ENCODE data around the gene ONECUT1.

The ONECUT1 gene

DNA sequence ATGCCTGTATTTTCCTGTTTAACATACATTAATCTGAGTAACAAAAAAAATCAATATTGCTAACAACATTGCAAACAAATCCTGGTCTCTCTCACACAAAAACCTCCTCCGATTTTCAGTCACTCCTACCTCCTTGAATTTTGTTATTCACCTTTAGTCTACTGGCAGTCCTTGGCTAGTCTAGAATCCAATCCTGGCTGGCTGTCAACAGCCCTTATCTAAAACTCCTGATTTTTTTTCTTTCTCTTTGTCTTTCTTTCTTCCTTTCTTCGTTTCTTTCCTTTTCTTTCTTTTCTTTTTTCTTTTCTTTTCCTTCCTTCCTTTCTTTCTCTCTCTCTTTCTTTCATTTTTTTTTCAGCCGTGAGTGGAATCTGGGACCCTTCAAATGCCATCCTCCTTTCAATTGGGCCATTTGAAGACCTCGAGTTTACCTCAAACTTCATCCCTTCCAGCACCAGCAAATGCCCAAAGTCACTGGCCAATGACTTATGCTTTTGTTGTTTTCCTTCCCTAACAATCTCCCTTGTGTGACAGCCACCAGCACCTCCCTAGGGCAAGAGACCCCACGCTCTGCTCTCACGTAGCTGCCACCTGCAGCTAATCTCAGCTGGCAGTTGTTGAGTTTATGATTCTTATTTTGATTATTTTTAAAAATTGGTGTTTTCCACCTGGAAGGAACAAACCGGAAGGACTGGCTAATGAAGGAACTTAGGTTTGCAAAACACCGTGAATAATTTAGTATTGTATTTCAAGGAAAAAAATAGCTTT lies 6.8 kb upstream of the ONECUT1 start:
- DNase-seq, result no peak

DNA sequence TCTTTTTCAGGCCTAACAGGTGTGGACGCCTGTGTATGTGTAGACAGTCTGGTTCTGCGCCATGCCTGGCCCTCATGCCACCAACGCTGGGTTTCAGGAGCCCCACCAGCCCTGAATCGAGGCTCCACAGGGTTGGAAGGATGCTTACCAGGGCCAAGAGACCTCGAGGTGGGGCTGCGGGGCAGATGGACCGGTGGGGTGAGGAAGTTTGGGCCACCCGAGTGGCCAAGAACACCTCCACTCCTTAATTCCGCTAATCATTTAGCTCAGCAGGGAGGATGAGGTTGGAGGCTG lies 6.0 kb upstream of the ONECUT1 start:
- DNase-seq, result no peak

DNA sequence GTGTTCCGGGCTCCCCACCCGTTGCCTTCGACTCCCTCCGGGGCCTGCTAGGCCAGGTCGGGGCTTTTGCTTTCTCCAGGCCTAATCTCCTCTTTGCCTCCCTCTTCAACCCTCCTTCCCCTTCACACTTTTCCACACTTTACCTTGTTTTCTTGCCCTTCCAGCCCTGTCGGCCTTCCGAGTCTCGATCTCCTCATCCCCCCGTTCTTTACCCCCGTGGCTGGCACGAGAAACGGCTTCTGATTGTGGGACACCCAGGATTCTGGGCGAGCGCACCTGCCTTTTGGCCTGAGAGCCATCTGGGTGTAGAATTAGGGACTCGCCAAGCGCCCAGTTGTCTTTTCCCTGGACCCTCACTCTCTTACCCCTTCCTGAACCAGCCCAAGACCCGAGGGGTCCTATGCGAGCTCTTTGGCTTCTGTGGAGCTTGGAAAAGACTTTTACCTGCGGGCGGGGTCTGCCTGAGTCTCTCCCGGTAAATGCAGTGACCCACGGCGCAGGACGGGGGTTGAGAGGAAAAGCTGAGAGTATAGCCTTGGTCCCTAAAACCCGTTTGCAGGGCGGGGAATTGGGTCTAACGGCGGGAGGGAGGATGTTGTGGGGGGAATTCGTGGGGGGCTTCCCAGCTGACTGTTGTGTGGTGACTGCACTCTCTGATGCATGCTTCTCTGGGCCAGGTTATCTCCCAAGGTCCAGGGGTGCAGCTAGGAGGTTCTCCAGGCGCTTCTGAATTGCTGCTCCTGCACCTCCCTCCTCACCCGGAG lies 5.5 kb upstream of the ONECUT1 start:
- DNase-seq, result no peak

DNA sequence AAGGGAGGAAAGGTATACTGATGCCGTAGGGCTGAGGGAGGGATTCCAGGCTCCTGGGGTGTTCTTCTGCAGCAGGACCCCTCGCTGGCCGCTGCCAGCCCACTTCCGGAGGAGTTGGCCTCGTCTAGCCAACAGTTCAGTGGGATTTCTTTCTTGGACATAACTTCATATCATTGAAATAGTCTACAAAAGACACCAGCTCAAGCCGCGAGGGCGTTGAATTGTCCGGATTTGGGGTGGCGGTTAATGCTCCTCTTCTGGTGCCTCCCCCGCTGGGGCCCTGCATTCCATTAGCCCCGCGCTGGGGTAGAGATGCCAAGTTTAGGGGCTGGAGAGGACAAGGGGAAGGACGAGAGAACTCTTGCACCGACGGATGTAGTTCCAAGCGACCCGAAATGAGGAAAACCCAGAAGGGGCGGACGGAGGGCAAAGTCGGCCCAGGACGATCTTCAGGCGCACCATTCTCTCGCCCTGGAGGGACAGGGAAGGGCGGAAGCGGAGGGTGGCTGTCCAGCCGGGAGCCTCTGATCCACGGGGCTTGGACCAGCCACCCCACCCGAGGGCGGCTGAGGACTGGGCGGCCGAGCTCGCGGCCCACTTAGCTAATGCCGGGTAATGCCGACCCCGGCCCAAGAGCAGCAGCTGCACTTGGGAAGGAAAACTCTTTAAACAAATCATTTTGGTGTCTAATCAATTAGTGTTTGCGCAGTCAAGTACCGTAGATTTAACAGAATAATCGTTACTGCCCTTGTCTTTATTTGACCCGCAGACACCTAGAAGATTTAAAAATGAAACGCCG lies 4.7 kb upstream of the ONECUT1 start:
- DNase-seq, result no peak

DNA sequence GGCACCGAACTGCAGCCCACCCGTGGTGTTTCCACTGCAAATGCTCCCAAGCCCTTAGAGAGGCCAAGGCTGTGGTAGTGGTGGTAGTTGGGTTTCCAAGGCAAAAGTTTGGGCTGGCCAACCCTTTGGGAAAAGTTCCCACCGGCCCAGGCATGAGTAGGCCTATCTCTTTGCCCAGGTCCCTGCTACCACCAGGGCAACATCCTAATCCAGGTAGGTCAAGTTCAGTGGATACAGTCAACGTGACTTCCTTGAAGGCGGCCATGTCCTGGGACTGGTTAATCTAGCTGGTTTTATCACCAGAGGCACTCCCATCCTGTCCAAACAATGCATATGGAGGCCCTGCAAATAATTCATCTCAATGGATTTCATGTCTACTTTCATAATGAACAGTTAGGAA lies 1.6 kb upstream of the ONECUT1 start:
- DNase-seq, result no peak

DNA sequence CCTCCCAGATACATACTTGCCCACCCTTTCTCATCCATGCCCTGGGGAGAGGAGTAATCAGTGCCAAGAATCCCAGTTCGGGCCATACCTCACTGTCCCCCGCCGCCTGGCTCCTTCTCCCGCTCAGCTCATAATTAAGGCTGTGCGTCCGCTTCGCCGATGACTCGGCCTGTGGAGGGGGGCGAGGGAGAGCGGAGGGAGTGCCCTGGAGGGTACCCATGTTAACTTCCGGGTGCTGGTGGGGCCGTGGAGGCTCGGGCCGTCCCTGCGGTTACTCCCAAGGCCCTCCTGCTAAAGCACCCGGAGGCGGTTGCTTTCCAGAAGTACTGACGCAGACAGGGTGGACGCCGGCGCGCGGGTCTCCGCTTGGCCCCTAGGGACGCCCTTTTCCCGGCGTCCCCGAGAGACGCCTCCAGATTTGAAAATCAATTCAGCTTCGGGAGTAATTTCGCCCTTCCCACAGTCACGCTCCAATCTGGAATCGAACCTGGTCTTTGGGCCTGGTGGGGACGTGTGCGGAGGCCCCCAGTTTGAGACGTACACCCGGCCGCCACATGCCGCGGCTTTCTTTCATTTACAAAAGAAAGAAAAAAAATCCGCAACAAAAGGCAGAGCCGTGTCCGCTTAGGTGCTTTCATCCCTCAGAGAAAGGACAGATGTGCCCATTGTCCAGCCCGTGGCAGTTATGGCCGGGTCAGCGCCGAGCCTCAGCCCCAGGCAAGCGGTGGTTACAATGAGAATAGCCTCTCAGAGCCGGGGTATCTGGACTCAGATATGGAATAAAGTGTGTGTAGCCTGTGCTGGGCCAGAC lies 1.0 kb upstream of the ONECUT1 start:
- DNase-seq, result no peak

DNA sequence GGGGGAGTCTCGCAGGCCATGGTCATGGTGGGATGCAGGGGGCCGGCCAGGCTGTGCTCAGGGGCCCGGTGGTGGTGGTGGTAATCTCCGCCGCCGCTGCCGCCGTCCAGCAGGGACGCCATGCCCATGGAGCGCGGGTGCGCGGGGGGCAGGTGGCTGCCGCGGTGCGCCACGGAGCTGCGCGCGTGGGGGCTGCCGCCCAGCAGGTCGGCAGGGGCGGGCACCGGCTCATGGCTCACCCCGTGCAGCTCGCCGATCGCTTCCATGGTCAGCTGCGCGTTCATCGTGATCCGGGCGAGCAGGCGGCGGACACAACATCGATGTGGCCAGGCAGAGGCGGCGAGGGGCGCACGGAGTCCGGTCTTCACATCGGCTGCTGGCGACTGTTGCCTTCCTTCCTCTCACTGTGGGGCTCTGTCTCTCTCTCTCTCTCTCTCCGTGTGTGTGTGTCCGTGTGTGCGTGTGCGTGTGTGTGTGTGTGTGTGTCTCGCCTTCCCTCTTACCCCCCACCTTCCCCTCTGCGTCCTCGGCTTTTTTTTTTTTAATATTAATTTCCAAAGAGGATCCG lies 451 bp downstream of the ONECUT1 start:
- DNase-seq, result peak; percentile 4

DNA sequence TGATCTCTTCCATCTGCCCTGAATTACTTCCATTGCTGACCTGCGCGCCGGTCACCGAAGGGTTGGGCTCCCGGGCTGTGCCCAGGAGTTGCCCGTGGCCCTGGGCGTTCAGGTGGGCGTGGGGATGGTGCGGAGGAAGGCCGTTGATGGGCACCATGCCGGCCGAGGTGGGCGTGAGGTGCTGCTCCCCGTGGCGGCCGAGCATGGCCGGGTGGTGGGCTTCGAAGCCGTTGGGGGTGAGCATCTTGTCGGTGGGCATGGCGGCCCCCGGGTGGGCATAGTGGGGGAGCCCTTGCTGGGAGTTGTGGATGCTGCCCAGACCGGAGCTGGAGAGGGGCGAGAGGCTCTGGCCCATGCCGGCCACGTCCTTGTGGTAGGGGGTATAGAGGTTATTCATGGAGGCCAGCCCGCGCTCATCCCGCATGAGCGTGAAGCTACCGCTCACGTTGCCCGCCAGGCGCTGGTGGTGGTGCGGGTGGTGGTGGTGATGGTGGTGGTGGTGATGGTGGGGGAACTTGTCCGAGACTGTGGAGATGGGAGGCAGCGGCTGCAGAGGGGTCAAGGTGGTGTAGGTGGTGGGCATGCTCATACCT lies 1.0 kb downstream of the ONECUT1 start:
- DNase-seq, result no peak

DNA sequence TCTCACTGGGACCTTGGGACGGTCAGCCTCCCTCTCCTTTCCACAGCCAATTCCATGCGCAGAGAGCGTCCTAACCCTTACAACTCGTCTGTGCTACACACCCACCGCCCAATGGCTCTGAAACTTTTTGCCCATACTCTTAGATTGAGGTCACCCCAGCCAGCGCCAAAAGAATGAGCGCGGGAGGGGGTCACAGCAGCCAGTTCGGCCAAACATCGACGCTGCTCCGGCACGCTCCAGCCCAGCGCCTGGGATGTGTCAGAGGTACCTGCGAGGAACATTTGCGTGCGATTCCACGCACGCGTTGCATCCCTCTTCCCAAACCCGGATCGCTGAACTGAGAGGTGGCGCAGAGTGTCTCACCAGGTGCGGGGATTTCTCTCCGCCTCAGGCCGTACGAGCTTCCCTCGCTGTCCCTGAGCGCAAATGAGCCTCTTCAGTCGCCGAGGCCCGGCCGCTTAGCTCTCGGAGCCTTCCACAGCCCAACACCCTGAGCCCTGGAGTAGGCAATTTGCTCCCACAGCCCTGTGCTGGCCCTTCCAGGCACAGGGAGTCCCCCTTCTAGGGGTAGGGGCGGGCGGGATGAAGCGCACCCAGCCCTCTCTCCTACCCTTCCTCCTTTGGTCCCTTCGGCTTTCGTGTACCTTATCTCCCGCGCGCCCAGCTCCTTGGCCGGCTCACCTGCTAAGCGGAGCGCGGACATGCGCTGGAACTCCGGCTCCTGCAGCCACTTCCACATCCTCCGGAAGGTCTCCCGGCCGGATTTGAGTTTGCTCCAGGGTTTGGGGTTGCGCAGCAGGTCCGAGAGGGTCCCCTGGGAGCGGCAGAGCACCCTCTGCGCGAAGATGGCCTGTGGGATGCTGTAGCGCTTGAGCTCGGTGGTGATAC lies 1.8 kb downstream of the ONECUT1 start:
- DNase-seq, result no peak

DNA sequence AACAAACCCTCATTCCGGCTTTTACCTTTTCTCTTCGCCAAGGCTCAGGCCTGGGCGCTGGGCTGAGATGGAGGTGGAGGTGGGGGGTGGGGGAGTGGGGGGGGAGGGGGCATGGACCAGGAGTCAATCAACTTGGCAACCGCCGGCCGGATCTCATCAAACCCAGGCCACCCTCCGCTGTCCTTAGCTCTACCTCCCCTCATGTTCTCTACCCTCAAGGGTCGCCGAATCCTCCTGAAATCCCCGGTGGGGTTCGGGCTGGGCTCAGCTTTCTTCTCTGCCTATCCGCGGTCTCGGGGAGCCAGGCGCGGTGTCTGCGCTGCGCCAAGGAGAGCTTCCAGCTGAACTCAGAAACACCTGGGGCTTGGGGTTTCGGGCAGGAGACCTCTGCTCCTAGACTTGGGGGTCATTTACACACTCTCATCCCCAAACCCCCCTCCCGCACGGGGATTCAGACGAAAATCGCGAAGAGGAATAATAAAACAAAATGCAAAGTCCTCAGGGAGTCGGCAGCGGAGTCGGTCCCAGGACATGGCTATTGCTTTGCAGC lies 2.5 kb downstream of the ONECUT1 start:
- no peak for DNase-seq

DNA sequence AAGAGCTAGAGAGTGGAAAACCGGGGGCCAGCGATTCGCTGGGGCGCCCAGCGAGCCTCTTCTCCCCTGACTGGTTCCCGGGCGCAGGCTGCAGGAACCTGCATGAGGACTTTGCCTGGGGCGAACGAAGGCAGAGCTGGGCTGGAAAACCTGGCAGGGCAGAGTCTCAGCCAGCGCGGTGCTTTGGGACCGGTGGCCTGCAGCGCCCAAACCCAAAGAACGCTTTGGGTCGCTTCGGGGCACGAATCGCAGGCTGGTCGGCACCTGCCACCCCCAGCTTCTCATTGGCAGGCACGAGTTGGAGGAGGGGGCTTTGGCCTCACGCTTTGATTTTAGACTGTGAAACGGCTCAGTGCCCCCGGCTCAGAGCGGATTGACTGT lies 3.0 kb downstream of the ONECUT1 start:
- no peak for DNase-seq

DNA sequence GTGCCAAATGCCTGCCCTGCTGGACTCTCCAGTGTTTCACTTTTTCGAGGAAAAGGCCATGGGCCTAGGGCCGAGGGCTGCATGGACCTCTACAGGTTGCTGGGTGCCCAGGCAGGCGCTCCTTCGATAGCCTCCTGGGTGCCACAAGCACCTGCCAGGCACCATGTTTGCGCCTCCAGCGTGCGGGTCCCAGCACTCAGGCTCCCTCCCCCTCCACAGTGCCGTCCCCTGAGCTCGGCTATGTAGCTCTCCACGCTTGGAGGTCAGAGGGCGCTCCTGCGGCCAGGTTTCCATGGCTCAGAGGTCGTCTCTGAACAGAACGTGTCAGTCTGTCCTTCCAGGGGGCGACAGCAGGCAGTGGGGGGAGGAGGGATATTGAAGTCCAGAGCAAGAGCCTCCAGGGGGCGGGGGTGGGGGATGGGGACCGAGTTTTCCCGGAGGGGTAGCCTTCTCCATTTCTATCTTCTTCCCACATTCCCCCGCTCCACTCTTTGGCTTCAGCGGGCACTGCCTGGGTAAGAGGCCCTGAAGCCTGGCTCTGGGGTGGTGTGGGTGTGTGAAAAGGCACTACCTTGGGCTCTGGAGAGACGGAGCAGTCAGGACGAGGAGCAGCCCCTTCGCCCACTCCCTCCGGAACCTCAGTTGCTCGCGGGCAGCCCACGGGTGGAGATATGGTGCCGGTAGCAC lies 3.6 kb downstream of the ONECUT1 start:
- no peak for DNase-seq

DNA sequence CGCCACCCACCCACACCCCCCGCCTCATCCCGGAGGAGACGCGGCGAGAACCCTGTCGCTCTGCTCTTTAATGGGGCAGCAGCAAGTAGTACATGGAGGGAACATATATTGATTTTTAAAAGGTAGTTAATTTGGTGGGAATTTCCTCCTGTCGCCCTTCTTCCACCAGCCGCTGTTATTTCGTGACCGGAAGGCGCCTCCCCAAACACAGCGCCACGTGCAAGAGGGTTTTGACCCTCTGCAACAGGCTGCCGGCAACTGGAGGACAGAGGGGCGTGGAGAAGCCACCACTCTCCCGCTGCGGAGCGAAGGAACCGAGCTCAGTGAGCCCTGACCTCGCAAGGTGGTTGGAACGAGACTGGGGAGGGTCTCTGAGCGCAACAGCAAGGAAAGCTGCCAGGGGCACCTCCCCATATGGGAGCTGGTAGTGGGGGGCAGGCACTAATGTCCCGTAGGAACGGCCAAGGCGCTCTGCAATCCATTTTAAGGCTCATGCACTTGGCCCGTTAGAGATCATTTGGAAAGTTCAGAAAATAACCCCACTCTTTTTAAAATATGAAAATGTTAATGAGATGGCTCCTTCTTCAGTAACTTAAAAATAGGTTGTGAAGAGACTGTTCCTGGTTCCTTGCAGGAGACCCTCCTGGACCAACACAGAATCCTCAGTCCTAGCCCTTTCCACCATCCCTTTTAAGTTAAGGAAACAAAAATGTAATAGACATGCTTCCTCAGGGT lies 4.3 kb downstream of the ONECUT1 start:
- no peak for DNase-seq

DNA sequence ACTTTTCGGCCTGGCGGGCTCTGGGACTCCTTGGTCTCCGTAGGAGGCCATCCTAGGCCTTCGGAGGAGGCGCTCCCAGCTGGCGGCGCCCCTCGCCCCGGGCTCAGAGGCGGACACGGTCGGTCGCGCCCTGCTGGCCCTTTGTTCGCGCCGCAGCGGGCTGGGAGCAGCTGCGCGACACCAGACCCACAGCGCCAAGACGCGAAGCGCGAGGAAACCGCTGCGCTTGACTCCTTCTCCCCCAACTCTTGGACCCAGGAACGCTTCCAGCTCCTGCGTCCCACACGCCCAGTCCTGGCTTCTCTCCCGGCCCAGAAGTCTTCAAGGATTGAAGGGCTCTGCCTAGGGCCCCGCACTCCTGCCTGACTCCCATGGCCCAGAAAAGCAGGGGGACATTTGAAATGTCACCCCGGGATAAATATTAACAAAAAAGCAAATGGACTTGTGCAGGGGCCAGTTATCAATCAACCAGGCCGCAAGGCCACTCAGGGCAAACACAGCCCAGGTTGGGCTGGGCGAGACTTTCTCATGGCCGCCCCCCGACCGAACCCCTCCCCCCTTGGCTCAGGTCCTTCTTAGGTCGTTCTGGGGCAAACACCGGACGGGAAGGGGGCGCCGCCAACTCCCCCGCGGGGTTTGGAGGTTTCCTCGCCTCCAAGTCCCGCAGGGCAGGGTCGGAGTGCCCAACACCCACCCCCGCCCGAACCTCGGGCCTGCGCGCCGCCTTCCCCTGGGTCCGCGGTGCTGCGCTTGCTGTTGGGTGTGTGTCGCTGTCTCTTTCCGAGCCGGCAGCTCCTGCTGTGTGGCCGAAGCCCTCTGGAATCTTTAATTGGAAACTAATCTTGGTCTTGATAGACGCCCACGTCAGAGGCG lies 5.1 kb downstream of the ONECUT1 start:
- DNase-seq, result no peak

DNA sequence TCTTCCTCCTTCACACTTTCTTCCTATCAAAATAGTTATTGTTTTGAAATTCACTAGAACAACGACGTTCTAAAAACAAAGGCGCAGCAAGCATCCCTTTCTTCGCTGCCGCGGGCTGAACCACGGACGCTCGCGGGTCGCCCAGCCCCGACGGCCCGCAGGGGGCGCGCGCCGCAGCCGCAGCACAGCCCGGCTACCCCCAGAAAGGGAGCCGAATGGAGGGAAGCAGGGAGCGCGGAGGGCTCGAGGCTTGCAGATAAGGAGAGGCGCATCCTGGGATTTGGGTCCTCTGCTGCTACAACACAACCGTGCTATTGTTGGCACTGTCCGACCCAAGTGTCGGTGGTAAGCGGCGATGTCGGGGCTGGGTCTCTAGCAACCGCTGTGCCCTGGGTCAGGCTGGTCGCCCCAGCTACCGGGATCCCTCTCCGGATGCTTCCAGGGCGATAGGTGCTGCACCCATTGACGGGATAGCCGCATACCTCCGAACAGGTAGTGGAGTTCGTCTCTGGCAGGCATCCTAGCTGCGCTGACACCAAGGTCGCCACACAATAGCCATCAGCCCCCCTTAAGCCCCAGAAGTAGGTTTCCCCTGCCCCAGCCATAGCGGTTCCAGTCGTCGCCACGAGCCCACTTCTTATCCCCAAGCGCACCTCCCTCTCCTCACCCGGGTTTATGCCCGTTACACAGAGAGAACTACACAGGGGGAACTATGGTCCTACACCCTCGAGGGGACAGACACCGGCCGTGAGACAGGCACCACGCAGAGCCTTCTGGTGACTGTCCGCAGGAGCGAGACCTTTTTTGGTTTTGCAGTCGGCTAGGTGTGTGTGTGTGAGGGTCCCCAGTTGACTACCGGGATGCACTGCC lies 6.0 kb downstream of the ONECUT1 start:
- no peak for DNase-seq

DNA sequence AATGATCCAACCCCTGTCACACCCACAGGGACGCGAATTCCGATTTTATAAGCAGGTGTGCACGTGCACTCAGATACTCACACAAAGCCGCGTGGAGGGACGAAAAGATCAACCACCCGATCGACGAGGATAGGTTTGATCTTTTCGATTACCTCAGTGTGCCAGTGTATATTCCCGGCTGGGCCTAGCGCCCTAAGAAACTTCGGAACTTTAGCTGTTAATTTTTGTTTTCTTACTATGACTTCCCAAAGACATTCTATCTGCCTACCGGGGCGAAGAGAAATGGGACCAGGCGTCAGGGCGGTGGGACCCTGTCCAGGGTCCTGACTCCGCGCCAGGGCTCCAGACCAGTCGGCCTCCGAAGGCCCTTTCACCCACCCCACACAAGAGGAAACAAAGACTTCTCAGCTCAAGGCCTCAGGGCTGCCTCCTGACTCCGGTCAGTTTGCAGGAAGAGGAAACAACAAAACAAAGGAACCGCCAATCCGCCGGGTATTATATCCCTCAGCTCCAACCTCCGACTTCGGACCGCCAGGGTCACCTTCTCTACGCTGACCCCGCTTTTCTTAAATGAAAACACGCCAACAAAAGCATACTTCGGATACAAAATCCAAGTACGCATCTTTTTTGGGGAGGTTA lies 6.8 kb downstream of the ONECUT1 start:
- DNase-seq, result no peak

DNA sequence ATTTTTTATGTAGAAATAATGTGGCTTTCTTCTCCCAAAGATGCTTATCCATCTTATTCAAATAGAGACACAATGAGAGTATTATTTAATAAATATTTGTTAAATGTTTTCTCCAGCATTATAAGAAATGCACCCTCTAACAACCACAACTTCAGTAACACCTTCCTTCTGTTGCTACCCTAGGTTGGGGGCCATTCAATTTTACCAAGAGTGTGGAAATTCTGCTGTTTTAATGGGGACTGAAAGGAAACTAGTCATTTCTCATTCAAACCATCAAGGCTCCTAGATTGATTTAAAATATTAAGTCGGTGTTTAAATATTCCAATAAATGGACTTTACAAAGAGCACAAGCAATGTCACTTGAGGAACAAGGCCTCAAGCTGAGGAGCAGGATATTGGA lies 7.6 kb downstream of the ONECUT1 start:
- no peak for DNase-seq
